ENCODE results near the gene PPP1R3A. TPM values are rescaled to one million over a fixed set of nuclear protein-coding genes. Genes with fewer than 3 reads are reported as not detected.

Gene PPP1R3A
- total RNA-seq (under 1 TPM in 1 of 7 donors, not detected in 6; 0.05 TPM), polyA plus RNA-seq (under 1 TPM in 1 of 2 donors, not detected in 1; 0.02 TPM)
- long read RNA-seq, donor 1: 0 reads
- long read RNA-seq, donor 2: 0 reads
- long read RNA-seq, donor 3: 0 reads

GRCh38 chr7:113918946-113919345 lies at the start of gene PPP1R3A:
TSS of gene PPP1R3A (minus strand) at chr7:113919009. CDS start at chr7:113918996, 13 bp downstream.
- no peaks in the 10 kb centered on the region for H3K4me1 ChIP-seq (ENCODE audit: insufficient read depth)
- H3K27ac ChIP-seq: no peak within 1 kb of the TSS
- WGBS, 3 donors: 27 to 45% (median 31%) methylated on average over 2 of the region's 2 CpGs
- no peak for DNase-seq
- intact Hi-C loops (cut with DNase I): no loop called here
- no peaks in the 10 kb centered on the region for H3K27me3 ChIP-seq
- H3K36me3 ChIP-seq: no peaks in the 10 kb centered on the region
- H3K9me3 ChIP-seq: no peaks in the 10 kb centered on the region
- TF ChIP-seq CTCF (IDR thresholded peaks at IDR 0.05) (no peak), POLR2A (IDR thresholded peaks at IDR 0.05) (no peak), EP300 (IDR thresholded peaks at IDR 0.05) (no peak)
- no peak within 1 kb of the TSS for H3K4me3 ChIP-seq

DNA sequence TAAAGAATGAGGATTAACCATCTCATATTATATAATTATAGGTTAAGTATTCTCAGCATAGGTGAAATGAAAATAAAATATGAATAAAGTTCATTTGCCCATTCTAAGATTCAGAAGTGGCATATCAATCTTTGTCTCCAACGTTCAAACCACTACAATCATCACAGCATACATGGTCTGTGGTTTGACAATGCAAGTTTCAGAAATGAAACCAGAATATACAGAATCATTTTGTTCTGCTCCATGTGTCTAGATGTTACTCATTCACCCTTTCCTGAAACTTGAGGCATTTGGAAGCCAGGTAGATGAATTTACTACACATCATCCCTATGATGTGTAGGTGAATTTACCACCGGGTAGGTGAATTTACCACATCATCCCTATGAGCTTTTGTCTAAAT lies 44.5 kb upstream of the PPP1R3A start:
- no peak overlapping the region for H3K27ac ChIP-seq
- no peaks in the 10 kb centered on the region for H3K36me3 ChIP-seq
- H3K9me3 ChIP-seq: no peaks in the 10 kb centered on the region
- H3K4me3 ChIP-seq: no peak overlapping the region
- H3K27me3 ChIP-seq: no peaks in the 10 kb centered on the region
- 72 to 82% (median 73%) methylated on average over 2 of the region's 2 CpGs for WGBS, 3 donors
- TF ChIP-seq EP300 (IDR thresholded peaks at IDR 0.05): no peak
- TF ChIP-seq POLR2A (IDR thresholded peaks at IDR 0.05): no peak
- TF ChIP-seq CTCF (IDR thresholded peaks at IDR 0.05): no peak
- no peaks in the 10 kb centered on the region for H3K4me1 ChIP-seq (ENCODE audit: insufficient read depth)
- DNase-seq: no peak
- intact Hi-C loops (cut with DNase I): no loop called here

DNA sequence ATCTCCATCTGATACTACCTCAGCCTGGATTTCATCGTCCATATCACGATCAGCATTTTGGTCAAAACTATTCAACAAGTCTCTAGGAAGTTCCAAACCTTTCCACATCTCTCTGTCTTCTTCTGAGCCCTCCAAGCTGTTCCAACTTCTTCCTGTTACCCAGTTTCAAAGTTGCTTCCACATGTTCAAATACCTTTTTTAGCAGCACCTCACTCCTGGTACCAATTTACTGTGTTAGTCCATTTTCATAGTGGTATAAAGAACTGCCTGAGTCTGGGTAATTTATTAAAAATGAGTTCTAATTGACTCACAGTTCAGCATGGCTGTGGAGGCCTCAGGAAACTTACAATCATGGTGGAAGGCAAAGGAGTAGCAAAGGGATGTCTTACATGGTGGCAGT lies 41.1 kb upstream of the PPP1R3A start:
- Histone ChIP-seq H3K36me3 (no peaks in the 10 kb centered on the region), H3K4me1 (ENCODE audit: insufficient read depth) (no peaks in the 10 kb centered on the region), H3K4me3 (no peak overlapping the region), H3K27ac (no peak overlapping the region), H3K27me3 (no peaks in the 10 kb centered on the region), H3K9me3 (no peaks in the 10 kb centered on the region)
- intact Hi-C loops (cut with DNase I): no loop called here
- 83 to 95% (median 86%) methylated on average over 2 of the region's 2 CpGs for WGBS, 3 donors
- TF ChIP-seq EP300 (IDR thresholded peaks at IDR 0.05): no peak
- DNase-seq: no peak

DNA sequence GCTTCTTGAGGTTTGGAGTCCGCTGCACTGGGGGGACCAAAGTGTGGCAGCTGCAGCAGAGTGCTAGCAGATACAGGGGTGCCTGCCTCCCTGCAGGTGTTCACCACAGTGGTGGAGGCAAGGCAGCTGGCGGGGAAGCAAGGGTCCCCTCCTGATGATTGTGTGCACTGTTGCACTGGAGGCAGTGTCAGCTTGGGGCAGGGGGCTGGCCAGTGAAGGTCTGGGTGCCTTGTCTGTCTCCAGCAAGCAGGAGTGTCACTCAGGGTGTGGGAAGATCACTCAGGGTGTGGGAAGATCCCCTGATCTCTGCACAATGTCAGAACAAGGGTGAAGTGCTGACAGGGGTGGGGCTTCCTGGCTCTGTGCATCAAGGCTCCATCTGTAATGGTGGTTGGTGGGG lies 36.3 kb upstream of the PPP1R3A start:
- no peaks in the 10 kb centered on the region for H3K36me3 ChIP-seq
- H3K4me3 ChIP-seq: no peak overlapping the region
- no peak for DNase-seq
- intact Hi-C loops (cut with DNase I): no loop called here
- H3K27me3 ChIP-seq: no peaks in the 10 kb centered on the region
- no peak for TF ChIP-seq POLR2A (IDR thresholded peaks at IDR 0.05)
- TF ChIP-seq CTCF (IDR thresholded peaks at IDR 0.05): no peak
- TF ChIP-seq EP300 (IDR thresholded peaks at IDR 0.05): no peak
- no peaks in the 10 kb centered on the region for H3K4me1 ChIP-seq (ENCODE audit: insufficient read depth)
- H3K9me3 ChIP-seq: no peaks in the 10 kb centered on the region
- WGBS, 3 donors: 75 to 88% (median 88%) methylated on average over 2 of the region's 2 CpGs
- no peak overlapping the region for H3K27ac ChIP-seq

DNA sequence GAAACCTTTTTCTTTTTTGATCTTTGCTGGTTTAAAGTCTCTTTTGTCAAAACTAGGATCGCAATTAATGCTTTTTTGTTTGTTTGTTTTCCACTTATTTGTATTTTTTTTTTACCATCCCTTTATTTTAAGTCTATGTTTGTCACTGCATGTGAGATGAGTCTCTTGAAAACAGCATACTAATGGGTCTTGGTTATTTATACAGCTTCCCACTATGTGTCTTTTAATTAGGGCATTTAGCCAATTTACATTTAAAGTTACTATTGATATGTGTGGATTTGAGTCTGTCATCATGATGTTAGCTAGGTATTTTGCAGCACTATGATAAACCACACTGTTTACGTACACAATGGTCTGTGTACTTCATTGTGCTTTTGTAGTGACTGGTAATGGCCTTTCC lies 34.7 kb upstream of the PPP1R3A start:
- no peak overlapping the region for H3K4me3 ChIP-seq
- WGBS, 3 donors: 78 to 89% (median 85%) methylated on average over 2 of the region's 2 CpGs
- intact Hi-C loops (cut with DNase I): no loop called here

More for the DNA sequence above, 34.7 kb upstream of the PPP1R3A start:
- no peaks in the 10 kb centered on the region for H3K4me1 ChIP-seq (ENCODE audit: insufficient read depth)
- H3K9me3 ChIP-seq: no peaks in the 10 kb centered on the region
- no peaks in the 10 kb centered on the region for H3K36me3 ChIP-seq
- TF ChIP-seq EP300 (IDR thresholded peaks at IDR 0.05): no peak
- TF ChIP-seq POLR2A (IDR thresholded peaks at IDR 0.05): no peak
- no peak for TF ChIP-seq CTCF (IDR thresholded peaks at IDR 0.05)
- DNase-seq: no peak
- no peaks in the 10 kb centered on the region for H3K27me3 ChIP-seq
- H3K27ac ChIP-seq: no peak overlapping the region

Data from ovary (tissue), 10 donors.